Neural cell (in vitro differentiated cells): ENCODE results near the gene CRNKL1.

Experiments
- EZH2 ChIP-seq: fragments of 200-600, 300-800 bp; shearing (Covaris generic), sonication (generic); IDR thresholded peaks from 2 replicates; pipeline ENCODE4 v1.6.1; 2014; ENCODE audit warnings: antibody characterized with exemption, low read length, borderline replicate concordance, mild to moderate bottlenecking; ENCODE audit not compliant: insufficient read depth, poor library complexity, severe bottlenecking
- SMC3 ChIP-seq: fragments of 450-650 bp; conservative IDR thresholded peaks from 2 replicates; pipeline ENCODE4 v1.6.1; 2014; ENCODE audit warnings: antibody characterized with exemption, mild to moderate bottlenecking, moderate library complexity; ENCODE audit not compliant: poor library complexity
- TAF1 ChIP-seq: IDR thresholded peaks from 2 replicates; pipeline ENCODE4 v1.6.1; 2012; ENCODE audit warnings: low read depth
- TF ChIP-seq, protein P1 (sequence below): fragments of 450-650 bp; IDR thresholded peaks from 2 replicates; pipeline ENCODE4 v1.5.1; 2014; ENCODE audit warnings: antibody characterized with exemption, mild to moderate bottlenecking, moderate library complexity; ENCODE audit not compliant: poor library complexity, severe bottlenecking

- TF ChIP-seq, protein P1, sequence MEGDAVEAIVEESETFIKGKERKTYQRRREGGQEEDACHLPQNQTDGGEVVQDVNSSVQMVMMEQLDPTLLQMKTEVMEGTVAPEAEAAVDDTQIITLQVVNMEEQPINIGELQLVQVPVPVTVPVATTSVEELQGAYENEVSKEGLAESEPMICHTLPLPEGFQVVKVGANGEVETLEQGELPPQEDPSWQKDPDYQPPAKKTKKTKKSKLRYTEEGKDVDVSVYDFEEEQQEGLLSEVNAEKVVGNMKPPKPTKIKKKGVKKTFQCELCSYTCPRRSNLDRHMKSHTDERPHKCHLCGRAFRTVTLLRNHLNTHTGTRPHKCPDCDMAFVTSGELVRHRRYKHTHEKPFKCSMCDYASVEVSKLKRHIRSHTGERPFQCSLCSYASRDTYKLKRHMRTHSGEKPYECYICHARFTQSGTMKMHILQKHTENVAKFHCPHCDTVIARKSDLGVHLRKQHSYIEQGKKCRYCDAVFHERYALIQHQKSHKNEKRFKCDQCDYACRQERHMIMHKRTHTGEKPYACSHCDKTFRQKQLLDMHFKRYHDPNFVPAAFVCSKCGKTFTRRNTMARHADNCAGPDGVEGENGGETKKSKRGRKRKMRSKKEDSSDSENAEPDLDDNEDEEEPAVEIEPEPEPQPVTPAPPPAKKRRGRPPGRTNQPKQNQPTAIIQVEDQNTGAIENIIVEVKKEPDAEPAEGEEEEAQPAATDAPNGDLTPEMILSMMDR: no peak
- TF ChIP-seq EZH2 (no peak), TAF1 (no peak), SMC3 (no peak)
Measured at GRCh38 chr20:20019123-20019522, 33.1 kb downstream of the CRNKL1 start.
